ENCODE measurements around the gene EPHA6. TPM values are rescaled to one million over a fixed set of nuclear protein-coding genes. Genes with fewer than 3 reads are reported as not detected.

Gene EPHA6
- total RNA-seq, 1 experiment from 2014 or later = 0.61 TPM

GRCh38 chr3:97487587-97487986 lies 673.2 kb downstream of the EPHA6 start:
- H3K27ac ChIP-seq (ENCODE audit: insufficient read length, low read depth, low read length) = no peak overlapping the region
- H2BK15ac ChIP-seq (ENCODE audit: low read depth, low read length) = no peak overlapping the region
- Mint-ChIP-seq H3K27ac (no peak overlapping the region; a peak in 1 of 7 replicates), H3K36me3 (ENCODE audit: insufficient read depth in 1 of 3, low read depth in 3 of 3) (no peaks in the 10 kb centered on the region), H3K27me3 (ENCODE audit: low read depth) (no peaks in the 10 kb centered on the region), H3K9me3 (no peaks in the 10 kb centered on the region), H3K4me1 (peaks cover 5 to 7% of the 10 kb centered on the region in 2 experiments), H3K4me3 (no peak overlapping the region)
- no peak overlapping the region for H3K4ac ChIP-seq (ENCODE audit: low read depth, low read length)
- no peak overlapping the region for H3K4me2 ChIP-seq (ENCODE audit: insufficient read depth, insufficient read length, low read length)
- no peak for DNase-seq
- H3K56ac ChIP-seq (ENCODE audit: insufficient read length, low read depth, low read length) = no peak overlapping the region
- H2AK5ac ChIP-seq (ENCODE audit: insufficient read length, low read length) = no peak overlapping the region
- no peak overlapping the region for H3K18ac ChIP-seq (ENCODE audit: insufficient read length, low read depth, low read length)
- H4K5ac ChIP-seq (ENCODE audit: insufficient read length, low read depth, low read length) = no peak overlapping the region
- no peak overlapping the region for H2BK12ac ChIP-seq (ENCODE audit: insufficient read length, low read depth, low read length)
- H3K4me1 ChIP-seq (ENCODE audit: insufficient read depth, low read length) = no peaks in the 10 kb centered on the region
- H2BK120ac ChIP-seq (ENCODE audit: low read depth, low read length, poor library complexity, severe bottlenecking) = no peak overlapping the region
- H3K14ac ChIP-seq (ENCODE audit: insufficient read depth, low read length) = no peak overlapping the region
- H4K8ac ChIP-seq (replicated peaks; ENCODE audit: insufficient read length, low read depth, low read length) = no peak overlapping the region
- no peak overlapping the region for H2BK5ac ChIP-seq (ENCODE audit: insufficient read length, low read length)
- no peak overlapping the region for H4K91ac ChIP-seq (ENCODE audit: insufficient read length, low read depth, low read length)
- H2AFZ ChIP-seq (ENCODE audit: low read length) = no peak overlapping the region
- H3K79me1 ChIP-seq (ENCODE audit: insufficient read depth, low read depth, low read length, poor library complexity, severe bottlenecking) = no peaks in the 10 kb centered on the region
- H3K23me2 ChIP-seq (ENCODE audit: insufficient read length, low read depth, low read length, poor library complexity, severe bottlenecking) = no peaks in the 10 kb centered on the region
- H2BK20ac ChIP-seq (ENCODE audit: low read depth, low read length, poor library complexity, severe bottlenecking) = no peak overlapping the region
- H3T11ph ChIP-seq (ENCODE audit: low read length) = no peak overlapping the region
- no peaks in the 10 kb centered on the region for H3K79me2 ChIP-seq (ENCODE audit: insufficient read depth, low read length)
- no peak overlapping the region for H3K23ac ChIP-seq (ENCODE audit: insufficient read length, low read depth, low read length)
- no peaks in the 10 kb centered on the region for H3K27me3 ChIP-seq (ENCODE audit: insufficient read depth, low read length)
- no CpG with 5 or more reads among the region's 1 CpG for WGBS (ENCODE audit: extremely low coverage, insufficient read length, low lambda C conversion rate)
- TF ChIP-seq CTCF (conservative IDR thresholded peaks at IDR 0.05) = no peak
- H3K9ac ChIP-seq (ENCODE audit: extremely low read depth, insufficient read length, low read length) = no peak overlapping the region
- no peaks in the 10 kb centered on the region for H3K9me3 ChIP-seq (ENCODE audit: control insufficient read depth, low read depth, low read length)
- H4K20me1 ChIP-seq (ENCODE audit: control insufficient read depth, insufficient read depth, insufficient read length) = no peaks in the 10 kb centered on the region
